ENCODE data around the gene RHBDL2. TPM values are rescaled to one million over a fixed set of nuclear protein-coding genes. Genes with fewer than 3 reads are reported as not detected.
"Not testable (repeated sequence)": the region's sequence is repeated elsewhere in the genome, so short reads cannot be mapped to it uniquely, and the experiment has no call there.

The RHBDL2 gene
- total RNA-seq, 1 donor from 2014 or later: 19.3 TPM

DNA sequence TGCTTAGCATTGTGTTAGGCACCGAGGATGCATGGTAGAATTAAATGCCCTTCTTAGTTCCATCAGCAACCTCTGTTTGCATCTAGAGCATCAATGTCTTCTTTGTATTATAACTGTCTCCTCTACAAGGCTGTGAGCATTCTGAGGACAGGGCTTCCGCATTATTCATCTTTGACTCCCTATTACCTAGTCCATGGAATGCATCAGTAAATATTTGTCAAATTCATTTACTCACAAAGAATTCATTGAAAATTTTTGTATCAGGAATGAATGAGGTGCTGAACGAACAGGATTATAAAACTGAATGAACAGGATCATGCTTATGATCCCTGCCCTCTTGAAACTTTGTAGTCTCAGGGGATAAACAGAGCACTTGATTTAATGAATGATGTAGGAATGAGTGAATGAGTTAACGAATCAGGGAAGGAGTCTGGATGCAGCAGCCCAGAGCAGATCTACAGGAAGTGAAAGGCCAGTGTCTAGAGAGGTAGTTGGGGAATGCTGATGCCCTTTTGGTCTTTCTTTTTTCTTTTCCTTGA is 2.8 kb downstream of the RHBDL2 start:
- DNase-seq (ENCODE audit: low spot score): no peak

DNA sequence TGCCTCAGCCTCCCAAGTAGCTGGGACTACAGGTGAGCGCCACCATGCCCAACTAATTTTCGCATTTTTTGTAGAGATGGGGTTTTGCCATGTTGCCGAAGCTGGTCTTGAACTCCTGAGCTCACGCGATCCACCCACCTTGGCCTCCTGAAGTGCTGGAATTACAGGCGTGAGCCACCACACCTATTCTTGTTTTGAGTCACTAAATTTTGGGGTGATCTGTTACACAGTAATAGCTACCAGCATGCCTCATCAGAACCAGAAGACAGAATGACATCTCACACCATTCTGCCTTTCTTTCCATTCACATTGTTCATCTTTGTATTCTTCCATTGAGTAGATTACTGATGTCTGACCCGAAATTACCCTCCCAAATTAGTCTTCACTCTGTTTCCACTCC is 9.1 kb downstream of the RHBDL2 start:
- DNase-seq (ENCODE audit: low spot score): no peak

DNA sequence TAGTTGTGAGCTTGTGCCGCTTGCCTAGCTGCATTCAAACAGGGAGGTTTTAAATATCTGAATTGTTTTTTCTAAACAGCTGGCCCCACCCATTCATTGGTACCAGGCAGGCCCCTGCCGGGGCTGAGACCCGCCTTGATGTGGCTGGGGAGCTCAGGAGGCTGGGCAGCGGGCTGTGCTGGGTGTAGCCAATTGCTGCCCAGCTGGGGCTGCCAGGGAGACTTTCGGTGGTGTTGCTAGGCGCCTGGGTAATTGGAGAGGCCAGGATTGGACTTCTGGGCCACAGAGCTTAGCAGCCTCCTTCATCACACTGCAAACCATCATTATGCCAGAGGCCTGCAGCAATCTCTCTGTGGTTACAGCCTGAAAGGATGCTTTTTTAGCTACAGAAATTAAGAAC is 12.2 kb downstream of the RHBDL2 start:
- no peak for DNase-seq (ENCODE audit: low spot score)

DNA sequence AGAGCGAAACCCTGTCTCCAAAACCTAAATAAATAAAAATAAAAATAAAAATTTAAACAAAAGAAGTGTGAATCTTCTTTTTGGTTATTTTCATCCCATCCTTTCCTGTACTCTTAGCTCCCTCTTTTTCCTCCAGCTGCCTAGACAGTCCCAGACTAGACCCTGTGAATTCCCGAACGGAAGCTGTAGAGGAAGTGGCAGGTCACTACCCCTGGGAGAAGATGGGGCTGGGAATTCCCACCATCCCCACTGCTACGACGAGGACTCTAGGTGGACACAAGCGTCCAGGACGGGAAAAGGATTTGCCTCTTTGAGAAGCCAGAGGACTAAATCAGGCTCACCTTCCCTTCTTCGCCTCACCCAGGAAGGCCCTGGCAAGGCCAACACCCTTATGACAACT is 12.6 kb downstream of the RHBDL2 start:
- no peak for DNase-seq (ENCODE audit: low spot score)

DNA sequence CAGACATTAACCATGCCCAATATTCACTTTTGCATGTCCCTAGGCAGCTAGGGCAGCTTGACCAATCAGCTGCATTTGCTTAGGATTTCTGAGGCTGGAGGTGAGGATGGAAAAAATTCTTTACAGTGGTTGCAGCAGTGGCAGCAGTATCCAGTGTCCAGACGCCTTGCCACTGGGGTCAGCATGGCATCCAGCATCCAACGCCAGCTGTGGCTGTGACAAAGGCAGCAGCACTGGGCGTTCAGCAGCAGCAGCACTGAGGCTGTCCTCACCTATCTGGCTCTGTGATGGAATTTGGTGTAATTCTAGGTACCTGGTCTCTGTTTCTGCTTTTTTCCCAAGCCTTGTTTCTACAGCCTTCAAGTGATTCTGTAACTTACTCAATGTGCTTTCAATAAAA is 15.5 kb downstream of the RHBDL2 start:
- DNase-seq (ENCODE audit: low spot score): no peak

DNA sequence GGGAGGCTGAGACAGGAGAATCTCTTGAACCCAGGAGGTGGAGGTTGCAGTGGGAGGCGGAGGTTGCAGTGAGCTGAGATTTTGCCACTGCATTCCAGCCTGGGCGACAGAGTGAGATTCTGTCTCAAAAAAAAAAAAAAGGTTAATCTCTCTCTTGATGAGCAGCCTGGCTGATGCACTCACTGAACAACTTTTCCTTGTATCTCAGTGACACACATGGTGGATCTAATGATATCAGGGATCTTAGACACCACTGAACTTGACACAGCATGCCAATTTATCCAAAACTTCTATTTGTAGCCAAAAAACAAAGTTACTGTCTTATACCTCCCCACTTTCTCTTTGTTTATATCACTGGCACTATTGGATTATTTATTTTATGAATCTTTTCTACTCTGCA is 16.2 kb downstream of the RHBDL2 start:
- DNase-seq (ENCODE audit: low spot score): no peak

DNA sequence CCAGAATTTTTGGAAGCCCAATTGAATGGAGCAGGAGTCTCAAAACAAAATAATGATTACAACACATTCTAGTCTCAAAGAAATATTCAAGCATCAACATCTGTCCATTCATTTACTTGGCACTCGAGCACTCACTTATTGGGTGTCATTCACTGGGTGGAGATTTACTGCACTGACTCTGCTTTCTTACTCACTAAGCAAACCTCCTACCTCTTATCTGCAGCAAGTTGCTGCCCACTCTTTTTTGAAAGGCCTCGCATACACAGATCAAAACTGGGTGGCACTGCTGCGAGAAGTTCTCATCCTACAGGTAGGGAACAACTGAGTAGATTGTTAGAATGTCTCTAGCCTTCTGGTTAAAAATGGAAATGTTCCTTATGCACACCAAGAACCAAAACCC is 18.0 kb downstream of the RHBDL2 start:
- no peak for DNase-seq (ENCODE audit: low spot score)

DNA sequence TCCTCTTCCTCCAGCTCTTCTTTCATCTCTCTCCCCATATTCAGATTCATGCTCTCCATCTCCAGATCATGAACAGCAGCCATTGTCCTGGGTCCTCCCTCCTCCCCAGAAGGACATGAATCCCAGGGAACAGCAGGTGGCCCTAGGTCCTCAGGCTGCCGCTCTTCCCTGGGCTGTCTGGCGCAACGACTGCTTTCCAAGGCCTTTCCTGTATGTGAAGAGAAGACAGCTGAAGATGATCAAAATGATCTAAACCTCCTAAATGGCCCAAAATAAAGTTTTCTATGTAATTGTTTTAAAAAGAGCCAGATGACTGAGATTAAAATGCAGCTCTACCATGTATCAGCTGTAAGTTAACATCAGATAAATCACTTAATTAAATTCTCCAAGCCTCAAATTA is 22.5 kb downstream of the RHBDL2 start:
- DNase-seq (ENCODE audit: low spot score): no peak

DNA sequence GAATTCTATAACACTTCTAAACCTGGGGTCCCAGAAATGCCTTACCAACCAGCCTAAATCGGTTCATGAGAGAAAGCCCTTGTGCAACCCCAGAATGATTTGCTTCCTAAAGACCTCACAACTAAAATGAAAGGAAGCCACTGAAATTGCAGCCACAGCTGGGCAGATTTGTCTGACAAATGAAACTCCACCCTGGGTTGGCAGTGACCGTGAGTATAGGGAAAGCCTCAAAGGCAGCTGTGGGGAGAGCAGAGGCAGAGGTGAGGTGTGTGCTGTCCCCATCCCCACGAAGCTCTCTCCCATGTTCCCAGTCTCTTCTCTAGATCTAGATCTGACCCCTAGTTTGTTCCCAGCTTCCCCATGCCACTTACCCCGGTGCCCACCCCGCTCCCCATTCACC is 23.1 kb downstream of the RHBDL2 start:
- no peak for DNase-seq (ENCODE audit: low spot score)

DNA sequence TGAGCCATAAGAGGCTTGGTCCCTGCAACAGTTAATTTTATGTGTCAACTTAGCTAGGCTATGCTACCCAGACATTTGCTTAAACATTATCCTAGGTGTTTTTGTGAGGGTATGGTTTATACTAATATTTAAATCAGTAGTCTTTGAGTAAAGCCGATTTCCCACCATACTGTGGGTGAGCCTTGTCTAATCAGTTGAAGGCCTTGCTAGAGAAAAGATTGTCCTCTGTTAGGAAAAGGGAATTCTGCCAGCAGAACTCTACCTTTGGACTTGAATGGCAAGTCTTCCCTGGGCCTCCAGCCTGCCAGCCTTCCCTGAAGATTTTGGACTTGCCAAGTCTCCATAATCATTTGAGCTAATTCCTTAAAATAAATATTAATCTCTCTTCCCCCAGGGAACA is 23.9 kb downstream of the RHBDL2 start:
- DNase-seq (ENCODE audit: low spot score): no peak

DNA sequence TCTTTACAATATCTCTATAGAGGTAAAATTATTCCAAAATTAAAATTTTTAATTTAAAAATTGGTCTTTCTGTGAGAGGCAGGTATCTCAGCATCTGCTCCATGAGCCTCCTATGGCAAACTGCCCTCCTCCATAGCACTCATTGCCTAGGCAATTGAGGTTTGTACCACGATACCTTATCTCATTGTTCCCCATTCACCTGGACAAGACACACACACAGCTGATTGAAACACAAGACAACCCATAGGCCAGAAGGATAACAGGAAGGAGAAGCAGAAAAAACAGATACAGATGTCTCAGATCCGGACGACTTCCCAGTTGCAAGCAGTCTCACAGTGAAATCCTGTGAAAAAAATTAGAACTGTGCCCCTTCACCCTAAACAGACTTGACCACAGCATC is 24.3 kb downstream of the RHBDL2 start:
- no peak for DNase-seq (ENCODE audit: low spot score)

DNA sequence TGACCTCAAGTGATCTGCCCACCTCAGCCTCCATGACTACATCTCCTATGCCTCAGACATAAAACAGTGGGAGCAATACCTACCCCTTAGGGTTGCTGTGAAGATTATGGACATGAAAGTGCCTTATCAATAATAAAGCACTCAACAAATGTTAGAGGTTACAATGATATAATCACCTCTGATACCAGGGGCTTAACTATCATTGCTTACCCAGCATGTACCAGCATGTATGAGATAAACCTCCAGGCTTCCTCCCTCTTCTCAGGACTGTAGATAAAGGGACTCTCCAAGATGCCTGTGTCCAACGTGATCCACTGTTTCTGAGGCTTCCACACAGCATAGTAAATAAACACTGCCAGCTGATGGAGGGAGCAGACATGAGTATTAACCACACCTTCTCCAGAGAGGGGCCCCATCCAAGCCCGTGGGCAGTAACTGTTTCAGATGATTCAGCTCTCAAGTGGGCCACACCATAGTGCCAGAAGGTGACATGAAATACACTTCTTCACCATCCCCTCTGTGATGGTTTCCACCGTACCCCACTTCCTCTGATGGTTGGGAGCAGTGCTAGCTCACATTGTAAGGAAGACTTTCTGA is 26.2 kb downstream of the RHBDL2 start:
- no peak for DNase-seq (ENCODE audit: low spot score)

DNA sequence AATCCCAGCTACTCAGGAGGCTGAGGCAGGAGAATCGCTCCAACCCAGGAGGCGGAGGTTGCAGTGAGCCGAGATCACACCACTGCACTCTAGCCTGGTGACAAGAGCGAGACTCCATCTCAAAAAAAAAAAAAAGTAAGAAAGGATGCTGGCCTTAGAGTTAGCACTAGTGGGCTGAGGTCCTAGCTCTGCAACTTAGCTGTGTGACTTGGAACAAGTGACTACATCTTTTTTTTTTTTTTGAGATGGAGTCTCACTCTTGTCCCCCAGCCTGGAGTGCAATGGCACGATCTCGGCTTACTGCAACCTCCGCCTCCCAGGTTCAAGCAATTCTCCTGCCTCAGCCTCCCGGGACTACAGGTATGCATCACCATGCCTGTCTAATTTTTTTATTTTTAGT is 26.7 kb downstream of the RHBDL2 start:
- DNase-seq (ENCODE audit: low spot score): not testable (repeated sequence)

DNA sequence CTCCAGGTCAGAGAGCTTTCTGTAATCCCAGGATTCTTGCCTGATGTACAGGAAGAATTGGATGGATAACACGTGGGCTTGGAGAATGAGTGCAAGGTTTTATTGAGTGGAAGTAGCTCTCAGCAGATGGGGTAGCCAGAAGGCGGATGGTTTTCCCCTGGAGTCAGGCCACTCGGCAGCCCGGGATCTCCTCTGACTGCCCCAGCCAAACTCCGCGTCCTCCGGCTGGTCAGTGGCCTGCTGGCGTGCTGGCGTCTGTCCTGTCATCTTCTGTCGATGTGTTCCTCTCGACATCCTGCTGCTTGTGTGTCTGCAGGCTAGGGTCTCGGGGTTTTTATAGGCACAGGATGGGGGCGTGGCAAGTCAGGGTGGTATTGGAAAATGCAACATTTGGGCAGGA is 32.8 kb downstream of the RHBDL2 start:
- no peak for DNase-seq (ENCODE audit: low spot score)

DNA sequence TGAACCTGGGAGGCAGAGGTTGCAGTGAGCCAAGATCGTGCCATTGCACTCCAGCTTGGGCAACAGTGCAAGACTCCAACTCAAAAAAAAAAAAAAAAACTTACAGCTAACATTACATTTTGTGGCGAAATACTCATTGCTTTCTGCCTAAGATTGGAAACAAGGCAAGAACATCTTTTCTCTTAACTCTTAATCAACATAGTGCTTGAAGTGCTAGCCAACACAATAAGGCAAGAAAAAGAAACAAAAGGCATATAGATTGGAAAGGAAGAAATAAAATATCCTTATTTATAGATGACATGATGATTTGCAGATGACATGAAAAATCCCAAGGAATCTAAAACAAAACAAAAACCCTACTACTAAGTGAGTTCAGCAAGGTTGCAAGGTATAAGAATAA is 35.6 kb downstream of the RHBDL2 start:
- no peak for DNase-seq (ENCODE audit: low spot score)

DNA sequence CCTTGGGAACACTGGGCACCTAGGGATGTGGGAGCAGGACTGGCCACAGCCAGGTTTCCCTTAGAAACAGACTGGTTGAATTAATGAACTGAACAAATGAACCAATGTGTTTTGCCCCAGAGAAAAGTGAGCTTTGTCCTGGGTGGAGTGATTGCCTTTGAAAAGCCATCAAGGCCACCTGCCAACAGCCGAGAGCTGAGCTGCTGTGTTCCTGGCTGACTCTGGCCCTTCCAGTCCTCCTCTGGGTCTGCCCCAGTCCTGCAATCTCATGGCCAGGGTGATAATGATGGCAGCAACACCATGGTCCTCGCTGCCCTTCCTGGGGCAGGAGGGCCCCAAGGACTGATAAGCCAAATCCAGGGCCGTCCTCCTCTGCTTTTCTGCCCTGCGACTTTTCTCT is 42.1 kb downstream of the RHBDL2 start:
- no peak for DNase-seq (ENCODE audit: low spot score)

DNA sequence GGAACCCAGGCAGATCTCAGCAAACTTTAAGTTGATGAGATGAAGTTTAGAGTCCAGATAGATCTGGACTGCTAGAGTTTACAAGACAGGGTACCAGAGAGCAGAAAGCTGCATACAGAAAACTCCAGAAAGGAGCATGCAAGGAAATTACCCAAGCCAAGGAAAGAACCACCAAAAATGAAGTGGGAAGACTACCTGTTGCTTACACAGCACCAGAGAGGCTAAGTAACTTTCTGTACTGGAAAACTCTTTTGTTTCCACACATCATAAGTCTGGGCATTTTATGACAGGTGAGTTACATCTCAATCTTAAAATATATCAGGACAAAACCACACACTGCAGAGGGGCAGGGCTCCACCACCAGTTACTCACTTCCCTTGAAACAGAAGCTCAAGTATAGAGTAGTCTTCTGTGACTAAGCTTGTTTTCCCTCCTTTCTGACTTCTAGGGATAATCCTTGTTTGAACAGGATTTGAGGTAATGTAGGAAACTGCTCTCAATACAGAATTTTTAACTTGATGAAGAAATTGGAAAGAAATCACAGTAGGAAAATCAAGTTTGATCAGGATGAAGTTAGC is 42.9 kb downstream of the RHBDL2 start:
- DNase-seq (ENCODE audit: low spot score): no peak

DNA sequence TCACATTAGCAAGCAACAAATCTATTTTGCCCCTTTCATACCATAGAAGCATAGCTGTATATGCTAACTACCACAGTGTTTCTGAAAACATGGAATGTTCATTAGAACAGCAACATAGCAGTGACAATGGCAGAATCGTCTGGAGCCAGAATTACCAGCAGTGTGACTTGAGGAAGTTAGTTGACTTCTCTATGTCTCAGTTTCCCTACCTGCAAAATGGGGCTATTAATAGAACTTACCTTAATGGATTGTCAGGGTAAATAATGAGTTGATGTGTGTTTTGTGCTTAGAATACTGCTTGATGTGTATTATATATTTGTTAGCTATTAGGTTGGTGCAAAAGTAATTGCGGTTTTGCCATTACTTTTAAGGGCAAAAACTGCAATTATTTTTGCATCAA is 45.5 kb downstream of the RHBDL2 start:
- no peak for DNase-seq (ENCODE audit: low spot score)

DNA sequence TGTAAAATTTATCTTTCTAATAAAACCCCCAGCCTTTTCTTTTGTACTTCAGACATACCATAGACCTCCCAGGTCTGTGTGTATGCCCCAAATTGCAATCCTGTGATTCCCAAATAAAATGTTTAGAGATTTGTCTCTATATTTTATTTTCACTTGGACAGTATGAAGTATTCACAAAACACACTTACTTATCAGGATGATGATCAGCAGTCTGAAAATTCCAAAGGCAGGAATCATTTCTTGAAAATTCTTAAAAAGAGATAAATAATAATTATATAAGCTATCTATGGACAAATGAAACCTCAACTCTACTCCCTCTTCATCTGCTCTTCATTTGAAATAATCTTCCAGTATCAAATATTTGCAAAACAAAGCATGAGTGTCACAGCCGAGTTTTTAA is 48.7 kb downstream of the RHBDL2 start:
- no peak for DNase-seq (ENCODE audit: low spot score)

DNA sequence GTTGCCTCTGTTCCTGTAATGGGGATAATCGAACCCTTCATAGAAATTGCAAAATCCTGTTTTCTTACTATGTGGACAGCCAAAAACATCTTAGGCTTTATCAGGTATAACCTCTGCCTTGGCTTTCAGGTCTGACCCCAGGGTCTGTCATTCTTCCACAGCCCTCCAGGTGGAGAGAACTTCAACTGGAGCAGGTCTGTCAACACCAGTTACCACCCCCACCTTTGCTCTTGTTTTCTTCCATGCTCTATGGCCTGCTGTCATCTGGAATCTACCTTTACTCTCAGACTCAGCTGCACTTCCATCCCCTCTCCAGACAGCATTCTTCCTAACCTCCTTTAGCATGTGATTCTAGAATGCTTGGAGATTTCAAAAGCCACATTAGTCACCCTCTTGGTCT is 49.9 kb downstream of the RHBDL2 start:
- no peak for DNase-seq (ENCODE audit: low spot score)

DNA sequence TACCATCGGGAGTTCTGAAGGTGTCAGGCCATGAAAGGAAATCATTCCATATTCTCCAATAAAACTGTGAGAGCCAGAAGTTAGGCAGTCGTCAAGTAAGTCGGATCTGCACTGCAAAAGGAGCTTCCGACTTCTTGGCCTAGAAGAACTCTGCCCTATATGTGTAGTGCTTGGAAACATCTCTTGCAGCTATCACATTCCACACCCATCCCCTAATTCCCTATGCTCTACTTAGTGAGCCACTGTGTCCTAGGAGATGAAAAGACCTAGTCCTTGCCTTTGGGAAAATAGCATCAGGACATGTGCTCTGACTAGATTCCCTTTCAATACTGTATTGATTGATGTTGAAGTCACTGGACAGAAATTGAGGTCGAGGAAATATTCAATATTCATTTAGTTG is 52.0 kb downstream of the RHBDL2 start:
- no peak for DNase-seq (ENCODE audit: low spot score)

DNA sequence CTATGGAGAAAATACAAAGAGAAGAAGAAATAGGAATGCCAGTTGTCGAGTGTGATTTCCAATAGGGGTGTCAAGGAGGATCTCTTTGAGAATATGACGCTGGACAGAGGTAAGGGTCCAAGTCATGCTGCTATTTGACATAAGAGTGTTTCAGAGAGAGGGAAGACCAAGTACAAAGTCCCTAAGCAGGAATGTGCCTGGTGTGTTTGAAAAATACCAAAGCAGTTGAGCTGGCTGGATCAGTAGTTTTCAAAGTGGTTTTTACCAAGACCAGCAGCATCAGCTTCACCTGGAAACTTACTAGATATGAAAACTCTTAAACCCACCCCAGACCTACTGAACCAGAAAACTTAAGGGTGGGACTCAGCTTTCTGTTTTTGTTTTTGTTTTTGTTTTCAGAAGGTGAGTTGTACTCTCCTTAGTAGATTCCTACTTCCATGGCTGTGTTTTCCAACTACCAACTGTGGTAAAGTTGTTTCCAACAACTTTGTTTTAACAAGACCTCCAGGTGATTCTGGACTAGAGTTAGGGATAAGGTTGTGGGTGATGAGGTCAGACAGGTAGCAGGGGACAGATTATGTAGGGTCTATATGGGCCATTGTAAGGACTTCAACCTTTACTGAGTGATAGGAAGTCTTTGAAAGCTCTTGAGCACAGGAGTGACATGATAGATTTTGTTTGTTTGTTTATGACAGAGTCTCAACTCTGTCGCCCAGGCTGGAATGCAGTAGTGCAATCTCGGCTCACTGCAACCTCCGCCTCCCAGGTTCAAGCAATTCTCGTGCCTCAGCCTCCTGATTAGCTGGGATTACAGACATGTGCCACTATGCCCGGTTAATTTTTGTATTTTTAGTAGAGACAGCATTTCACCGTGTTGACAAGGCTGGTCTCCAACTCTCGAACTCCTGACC is 53.0 kb downstream of the RHBDL2 start:
- DNase-seq (ENCODE audit: low spot score): no peak

DNA sequence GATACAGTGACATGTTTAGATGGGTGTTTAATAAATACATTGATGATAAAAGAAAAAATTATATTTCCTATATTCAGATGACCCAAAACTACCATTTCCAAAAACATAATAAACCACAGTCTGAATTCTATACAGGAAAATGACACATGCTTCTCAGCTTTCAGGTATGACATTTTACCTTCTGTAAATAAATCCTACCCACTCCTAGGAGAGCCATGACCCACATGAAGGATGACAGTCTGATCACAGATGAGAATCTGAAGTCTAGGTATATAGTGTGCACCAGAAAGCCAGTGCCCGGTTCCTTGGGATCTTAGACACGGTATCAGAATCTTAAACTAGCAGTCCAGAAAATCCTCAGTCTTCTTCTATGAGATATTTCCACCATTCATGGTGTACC is 56.5 kb downstream of the RHBDL2 start:
- DNase-seq (ENCODE audit: low spot score): no peak
